Measurements from ENCODE around the gene EML6.

Gene EML6

DNA sequence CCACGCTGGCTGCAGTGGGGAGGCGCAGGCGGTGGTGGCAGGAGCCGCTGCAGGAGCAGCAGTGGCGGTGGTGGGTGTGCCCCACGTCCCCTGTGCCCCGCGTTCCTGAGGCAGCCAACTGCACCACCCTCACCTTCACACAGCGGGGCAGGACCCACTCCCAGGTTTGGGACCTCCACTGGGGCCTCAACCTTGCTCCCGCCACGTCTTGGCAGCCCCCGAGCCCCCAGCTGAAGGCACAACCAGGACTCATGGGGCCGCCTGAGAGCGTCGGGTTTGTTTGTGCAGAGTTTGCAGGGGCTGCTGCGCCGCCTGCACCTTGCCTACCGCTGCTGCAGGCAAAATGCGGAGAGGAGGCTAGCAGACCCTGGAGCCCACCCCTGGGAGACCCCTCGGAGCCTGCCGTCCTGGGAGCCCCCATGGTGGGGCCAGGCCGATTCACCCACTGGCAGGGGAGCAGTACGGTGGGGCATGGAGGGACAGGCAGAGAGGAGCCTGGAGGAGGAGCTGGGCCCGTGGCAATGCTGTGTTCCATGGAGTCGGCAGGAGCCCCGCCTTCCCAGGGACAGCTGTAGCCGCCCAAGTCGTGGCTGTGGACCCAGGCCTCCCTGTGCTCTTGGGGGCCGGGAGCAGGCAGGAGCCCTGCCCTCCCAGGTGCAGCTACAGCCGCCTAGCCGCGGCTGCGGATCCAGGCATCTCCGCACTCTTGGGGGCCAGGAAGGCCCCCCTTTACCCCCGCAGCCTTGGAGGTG is 14.7 kb upstream of the EML6 start:
- DNase-seq = peak in 1 of 2 donors; percentile 17

DNA sequence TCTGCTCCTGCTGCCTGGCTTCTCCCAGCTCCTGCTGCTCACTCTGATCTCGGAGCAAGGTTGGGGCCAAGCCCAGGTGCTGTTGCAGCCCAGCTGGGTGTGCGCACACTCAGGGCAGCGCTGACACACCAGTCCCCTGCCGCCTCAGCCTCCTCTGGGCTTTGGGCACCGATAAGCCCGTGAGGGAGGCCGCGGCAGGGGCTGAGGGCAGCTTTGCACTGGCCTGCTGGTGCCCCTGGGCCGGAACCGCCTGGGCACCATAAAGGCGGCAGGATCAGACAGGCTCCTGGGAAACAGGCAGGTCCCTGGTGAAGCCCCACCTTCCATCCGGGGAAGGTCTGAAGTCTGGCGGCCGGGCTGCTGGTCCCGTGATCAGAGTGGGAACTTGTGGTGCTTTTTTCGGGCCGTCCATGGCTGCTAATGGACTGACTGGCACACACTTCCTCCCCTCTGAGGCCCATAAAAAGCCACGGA is 14.1 kb upstream of the EML6 start:
- DNase-seq = no peak

DNA sequence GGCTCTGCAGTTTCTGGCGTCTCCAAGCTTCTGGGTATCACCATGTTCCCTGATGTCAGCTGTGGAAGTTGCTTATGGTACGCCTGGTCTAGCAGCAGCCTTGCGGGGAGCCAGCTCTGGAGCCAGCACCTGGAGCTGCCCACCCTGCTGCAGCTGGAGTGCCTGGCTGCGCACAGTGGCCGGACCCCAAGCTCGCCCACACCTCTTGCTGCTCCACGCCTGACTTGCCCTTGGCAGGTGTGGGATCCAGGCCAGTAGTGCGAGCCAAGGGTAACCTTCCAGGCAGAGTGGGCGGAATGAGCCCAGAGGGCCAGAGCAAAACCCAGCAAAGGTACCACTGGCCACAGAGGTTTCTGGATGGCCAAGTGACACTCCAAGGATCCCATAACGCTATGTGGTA is 13.2 kb upstream of the EML6 start:
- no peak for DNase-seq

DNA sequence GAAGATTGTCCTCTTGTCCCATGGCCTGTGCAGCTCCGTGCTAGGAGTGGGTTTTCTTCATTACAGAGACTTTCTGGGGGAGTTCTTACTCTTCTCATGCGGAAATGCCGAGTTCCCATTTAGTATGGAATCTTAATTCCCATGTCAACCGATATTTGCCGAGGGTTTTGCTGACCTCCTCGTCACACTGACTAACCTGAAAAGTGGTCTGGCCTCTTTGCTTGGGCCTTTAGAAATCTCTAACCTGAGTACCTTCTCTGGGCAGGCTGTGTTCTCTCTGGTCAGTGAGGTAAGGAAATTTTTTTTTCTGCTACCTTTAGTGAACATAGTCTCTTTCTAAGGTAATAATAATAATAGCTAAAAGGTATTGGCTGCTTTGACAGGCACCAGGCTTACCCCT is 10.9 kb upstream of the EML6 start:
- no peak for DNase-seq

DNA sequence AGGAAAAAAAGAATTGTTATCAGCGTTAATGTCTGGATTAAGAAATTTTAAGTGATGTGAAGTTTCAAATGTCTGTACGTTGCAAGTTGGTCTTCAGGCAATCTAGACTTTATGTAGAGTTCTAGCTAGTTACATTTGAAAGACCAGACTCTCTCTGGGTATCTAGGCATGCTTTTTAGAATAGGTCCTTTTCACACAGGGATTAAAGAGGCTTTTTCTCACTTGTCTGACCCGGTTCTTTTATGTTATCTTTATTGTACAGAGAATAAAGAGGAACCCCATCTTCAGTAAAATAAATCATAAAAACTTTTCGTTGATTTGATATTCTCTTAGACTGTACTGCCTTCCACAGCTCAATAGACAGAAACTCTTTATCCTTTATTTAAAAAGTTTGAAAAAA is 8.5 kb upstream of the EML6 start:
- DNase-seq = no peak

DNA sequence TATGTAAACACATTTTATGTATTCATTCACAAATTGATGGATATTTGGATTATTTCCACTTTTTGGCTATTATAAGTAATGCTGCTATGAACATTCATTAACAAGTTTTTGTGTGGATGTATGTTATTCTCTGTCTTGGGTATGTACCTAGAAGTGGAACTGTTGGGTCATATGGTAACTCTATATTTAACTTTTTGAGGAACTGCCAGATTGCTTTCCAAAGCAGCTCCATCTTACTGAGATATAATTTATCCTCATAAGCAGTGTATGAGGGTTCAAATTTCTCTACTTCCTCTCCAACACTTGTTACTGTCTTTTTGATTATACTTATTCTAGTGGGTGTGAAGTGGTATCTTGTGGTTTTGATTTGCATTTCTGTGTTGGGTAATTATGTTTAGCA is 7.1 kb upstream of the EML6 start:
- no peak for DNase-seq

DNA sequence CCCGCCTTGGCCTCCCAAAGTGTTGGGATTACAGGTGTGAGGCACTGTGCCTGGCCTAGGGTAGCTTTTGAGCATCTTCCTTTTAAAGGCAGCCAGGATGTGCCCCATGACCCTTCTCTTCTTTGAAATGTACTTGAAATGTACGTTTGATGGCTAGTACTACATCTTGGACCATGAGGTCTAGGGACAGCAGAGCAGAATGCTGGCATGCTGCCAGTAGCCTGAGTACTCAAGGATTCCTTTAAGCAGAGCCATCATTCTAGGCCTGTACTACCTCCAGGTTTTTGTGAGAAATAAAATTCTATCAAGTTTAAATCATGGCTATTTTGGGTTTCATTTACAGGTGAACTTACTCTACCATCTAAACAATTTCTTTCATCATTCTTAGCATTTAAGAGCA is 2.9 kb upstream of the EML6 start:
- DNase-seq = no peak

DNA sequence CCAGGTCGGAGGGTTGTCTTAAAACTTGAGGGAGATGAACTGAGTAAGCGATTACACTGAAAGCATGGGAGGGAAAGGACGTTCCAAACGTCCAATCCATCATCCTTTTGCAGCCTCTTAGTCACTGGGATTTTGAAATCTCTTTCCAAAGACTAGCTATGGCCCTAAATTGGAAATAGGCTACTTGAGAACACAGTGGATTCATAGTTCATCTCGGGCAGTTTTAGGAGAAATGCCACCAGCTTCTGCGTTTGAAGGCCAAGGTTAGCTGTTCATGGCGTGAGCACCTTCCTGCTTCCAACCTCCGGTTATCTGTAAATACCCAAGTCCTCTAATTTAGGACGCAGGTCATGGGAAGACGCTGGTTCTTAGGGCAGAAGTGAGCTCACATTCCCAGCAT is 821 bp upstream of the EML6 start:
- DNase-seq = no peak

DNA sequence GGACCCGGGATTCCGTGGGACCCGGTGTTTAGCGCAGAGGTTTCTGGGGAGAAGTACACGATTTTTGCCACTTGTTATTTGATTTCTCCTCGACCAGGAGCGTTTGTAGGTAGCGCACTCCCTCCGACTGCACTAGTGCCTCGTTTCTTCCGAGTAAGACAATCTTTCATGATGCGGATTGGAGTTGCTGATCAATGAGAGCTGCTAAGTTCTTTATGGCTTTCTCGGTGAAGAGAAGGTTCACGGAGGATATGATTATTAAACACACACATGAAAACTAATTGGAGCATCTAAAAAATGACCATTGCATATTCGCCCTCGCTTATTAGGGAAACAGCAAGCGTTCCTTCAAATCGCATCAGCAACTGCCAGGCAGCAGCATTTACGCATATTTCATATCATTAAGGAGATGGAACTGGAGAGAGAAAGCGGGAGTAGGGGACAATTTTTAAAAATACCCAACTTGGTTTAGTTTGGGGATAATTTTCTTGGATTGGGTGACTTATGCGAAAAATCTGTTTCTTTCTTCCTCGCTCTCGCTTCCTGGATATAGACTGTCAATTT is 616 bp downstream of the EML6 start:
- no peak for DNase-seq

DNA sequence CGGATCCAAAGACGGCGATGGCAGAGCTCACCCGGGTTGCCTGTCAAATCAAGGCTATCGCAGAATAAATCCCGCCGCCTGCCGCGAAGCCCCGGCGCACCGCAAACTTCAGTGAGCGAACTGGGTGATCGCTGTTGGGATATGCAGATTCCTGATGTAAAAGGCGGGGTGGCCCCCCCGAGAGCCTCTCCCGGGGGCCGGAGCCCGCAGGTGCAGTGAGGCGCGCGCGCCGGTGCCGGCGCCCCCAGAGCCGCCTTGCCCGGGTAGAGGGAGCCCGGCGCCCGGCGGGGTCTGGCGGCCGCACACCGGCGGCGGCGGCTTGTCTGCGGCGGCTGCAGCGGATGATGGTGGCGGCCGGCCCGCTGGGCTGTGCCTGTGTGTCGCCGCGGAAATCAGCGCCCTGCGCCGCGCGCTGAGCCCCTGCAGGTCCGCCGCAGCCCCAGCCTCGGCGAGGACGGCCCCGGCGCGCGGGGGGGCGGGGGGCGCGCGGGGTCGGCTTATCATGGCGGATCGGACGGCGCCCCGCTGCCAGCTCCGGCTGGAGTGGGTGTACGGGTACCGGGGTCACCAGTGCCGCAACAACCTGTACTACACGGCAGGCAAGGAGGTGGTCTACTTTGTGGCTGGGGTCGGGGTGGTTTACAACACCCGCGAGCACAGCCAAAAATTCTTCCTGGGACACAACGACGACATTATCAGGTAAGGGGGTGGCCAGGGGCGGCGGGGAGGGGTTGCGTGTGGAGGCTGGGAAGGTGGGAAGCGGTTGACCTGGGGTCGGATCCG is 1.3 kb downstream of the EML6 start:
- DNase-seq = peak in 1 of 2 donors; percentile 31

DNA sequence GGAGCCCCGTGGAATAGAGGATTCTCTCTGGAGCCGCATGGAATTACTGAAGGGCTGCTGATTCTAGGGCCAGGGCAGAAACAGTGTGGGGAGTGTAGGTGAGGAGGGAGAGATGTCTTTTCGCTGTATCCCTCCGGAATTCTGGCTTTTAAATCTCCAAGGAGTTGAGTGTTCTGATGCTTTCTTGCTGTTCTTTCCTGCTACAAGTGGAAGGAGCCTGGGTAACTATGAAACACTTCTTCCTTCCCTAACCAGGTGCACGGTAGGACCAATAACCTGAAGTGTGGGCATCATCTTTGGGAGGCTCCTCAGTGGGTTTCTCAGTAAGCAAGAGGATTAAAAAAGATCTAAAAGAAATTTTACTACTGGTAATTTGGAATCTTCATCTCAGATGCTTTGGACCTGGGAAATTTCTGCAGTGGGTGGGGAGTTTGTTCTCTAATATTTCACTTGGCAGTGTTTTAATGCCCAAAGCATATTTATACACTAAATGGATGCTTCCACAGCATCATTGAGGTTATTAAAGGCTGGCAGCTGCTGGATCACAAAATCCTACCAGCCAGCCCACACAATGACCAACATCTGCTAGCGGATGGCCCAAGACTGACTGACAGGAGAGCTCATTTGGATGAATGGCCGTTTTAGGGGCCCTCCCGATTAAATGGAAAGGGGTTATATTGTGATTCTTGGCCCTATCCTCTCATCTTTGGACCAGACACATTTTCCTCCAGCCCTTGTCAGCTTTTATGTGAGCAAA is 2.1 kb downstream of the EML6 start:
- DNase-seq = no peak

DNA sequence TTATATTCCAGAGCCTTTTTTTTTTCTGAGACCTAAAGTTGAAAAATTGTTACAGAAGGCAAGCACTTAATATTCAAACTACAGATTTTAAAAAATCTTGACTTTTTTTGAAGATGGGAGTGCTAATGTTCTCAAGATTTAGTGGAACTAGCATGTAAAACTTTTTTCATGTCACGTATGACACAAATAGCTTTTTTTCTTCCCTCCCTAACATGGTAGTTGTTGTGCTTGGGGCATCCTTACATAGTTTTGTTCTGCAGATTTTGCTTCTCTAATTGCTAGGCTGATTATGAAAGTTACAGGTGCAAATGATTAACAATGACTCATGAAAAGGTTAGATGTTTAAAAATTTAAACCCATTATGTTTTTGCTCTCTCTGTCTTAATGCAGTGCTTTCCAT is 3.0 kb downstream of the EML6 start:
- DNase-seq = no peak

DNA sequence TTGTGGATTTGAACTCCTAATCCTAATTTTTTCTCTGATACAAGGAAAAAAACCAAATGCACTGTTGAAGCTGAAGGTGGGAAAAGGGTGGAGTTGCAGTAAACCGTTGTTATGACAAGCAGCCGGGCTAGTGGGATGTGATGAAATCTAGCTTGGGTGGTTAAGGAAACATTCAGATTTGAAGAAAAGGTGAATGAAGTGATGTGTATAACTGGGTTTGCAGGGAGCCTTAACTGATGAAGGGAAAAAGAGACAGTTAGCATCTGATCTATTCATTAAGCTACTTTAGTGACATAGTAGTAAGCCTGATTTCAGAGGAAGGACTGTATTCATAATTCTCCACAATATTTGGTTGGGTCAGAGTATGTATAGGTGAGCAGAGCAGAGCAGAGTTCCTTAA is 3.5 kb downstream of the EML6 start:
- DNase-seq = no peak

DNA sequence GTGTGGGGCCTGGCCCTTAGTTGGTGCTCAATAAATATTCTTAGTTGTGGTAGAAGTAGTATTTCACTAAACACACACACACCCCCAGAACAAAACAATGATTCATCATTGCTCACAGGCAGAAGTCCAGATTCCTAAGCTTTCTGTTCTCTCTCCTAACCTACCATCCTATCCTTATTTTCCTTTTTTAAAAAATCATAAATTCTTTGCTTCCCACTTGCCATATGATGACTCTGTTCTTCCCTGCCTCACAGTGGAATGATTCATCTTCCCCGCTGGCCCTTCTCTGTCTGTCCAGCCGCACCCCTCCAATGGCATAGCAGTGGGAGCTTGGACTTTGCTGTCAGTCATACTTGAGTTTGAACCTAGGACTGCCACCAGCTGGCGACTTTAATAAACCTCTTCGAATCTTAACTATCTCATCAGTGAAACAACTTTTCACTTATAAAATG is 5.2 kb downstream of the EML6 start:
- peak in 1 of 2 donors; percentile 19 for DNase-seq

DNA sequence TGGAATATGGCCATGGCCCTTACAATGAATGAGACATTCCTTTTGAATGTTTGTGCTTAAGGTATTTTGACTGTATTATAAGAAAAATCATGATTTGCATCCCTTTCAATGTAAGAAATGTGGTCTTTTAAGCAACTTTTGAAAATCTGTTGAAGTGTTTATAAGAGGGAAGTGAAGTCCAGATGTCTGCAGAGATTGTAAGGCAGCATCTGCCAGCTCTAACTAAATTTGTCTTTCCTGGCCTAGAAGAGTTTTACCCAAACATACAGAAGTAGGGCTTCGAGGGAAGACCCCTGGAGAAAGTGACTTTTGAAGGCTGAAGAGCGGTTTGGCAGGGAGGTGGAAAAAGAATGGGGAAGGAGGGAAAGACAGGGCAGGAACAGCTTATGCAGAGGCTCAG is 12.2 kb downstream of the EML6 start:
- DNase-seq = no peak

DNA sequence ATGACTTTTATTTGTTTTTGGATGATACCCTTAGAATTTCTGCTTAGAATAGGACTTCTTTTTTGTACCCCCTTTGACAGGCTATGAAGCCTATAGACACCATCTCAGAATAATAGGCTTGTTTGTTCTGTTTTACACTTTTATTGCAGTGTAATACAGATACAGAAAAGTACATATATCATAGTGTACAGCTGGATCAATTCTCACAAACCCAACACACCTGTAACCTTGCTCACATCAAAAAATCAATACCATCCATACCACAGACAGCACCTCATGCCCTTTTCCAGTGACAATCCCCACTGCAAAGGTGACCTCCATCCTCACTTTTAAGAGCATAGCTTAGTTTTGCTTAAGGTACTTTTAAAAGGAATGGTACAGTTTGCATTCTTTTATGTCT is 14.8 kb downstream of the EML6 start:
- DNase-seq = no peak

DNA sequence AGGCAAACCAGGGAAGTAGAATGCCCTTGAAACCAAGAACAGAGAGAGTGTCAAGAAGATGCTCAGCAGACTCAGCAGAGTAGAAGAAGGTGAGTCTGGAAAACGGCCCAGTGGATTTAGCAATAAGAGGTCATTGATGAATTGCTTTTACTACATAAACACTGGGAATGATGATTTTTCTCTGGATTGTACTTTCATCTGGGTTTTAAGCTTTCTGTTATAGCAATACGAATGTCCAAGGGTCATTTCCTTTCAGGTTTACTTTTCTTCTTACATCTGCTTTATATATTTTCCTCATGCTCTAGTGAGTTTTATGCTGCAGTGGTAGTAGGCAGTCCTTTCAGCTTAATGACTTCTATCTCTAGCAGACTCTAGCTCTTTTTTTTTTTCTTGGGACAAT is 16.9 kb downstream of the EML6 start:
- no peak for DNase-seq

DNA sequence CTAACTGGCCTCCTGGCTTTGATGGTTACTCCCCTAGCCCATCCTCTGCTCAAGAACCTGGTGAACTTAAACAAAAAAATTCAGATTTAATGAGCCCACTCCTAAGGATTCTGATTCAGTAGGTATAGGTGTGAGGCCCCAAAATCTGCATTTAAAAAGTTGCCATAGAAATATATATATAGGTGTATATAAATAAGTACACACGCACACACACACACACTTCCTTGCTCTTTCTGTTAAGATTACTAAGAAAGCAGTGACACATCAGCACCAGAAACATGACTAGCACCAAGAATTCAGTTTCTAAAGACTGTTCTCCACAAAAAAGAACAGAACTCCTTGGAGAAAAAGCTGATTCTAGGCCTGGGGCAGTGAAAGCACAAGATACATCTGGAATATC is 17.8 kb downstream of the EML6 start:
- DNase-seq = no peak

DNA sequence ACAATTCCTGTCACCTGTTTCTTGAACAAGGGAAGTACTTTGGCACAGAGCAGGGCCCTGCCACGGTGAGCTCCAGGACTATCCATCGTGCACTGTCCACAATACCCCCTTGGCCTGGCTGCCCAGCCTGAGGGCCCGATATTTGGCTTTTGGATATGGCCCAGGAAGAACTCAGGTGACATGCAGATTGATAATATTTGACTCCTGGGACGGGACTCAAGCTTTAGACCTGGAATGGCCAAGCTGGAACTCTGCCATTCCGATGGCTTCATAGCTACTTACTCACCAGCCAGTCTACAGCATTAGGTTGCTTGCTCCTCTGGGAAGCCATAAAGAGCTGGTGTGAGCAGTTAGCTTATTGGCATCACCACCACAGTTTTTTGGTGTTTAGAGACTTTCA is 26.6 kb downstream of the EML6 start:
- DNase-seq = no peak

DNA sequence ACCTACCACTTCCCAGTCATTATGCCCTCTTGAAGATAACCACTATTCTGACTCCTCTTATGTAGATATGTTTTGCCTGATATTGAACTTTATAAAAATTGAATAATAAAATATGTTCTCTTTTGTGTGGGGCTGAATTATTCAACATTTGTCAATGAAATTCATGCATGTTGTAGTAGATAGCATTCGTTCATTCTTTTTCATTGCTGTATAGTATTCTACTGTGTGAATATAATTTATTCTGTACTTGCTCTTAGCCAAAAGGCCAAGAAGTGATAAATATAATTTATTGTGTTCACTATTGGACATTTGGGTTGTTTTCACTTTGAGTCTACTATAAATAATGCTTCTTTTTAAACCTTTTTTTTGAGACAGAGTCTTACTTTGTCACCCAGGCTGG is 29.0 kb downstream of the EML6 start:
- DNase-seq = no peak

DNA sequence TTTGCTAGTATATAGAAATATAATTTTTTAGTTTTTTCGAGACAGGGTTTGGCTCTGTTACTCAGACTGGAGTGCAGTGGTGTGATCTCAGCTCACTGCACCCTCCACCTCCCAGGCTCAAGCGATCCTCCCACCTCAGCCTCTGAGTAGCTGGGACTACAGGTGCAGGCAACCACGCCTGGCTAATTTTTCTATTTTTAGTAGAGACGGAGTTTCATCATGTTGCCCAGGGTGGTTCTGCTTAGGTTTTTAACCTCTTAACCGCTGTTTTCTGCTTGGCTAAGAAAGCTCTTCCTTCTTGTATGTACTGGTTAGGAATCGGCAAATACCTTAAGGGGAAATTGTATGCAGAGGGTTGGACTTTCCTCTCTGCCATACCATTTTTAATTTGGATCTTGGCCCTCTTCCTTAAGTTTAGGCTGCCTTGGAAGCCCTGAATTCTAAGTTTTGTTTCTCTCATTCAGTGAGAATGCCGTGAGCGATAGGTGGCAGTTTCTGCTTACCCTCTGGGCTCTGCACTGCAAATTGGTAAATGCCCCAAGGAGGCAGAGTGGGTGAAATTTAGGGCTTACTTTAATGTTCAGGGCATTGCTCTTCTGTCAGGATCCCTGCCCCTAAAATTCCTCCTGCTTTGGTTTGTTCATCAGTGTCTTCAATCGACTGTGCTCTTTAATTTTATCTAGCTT is 32.3 kb downstream of the EML6 start:
- no peak for DNase-seq

DNA sequence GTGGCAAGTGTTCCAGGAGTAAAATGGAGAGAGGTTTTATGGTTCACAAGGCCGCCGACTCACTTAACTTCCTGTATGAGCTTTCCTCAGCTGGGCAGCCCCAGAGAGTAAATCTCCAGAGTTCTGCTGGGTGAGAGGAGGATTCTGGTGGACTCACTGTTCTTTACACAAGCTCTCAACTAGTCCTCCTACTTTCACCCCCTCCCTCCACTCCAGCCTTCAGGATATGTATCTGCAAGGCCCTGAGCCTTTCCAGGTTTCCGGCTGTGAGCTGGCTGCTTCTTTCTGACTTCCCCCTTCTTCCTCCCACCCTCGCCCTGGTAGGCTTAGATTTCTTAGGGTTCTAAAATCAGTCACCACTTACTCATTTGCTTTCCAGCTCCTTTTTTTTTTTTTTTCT is 34.0 kb downstream of the EML6 start:
- DNase-seq = no peak

DNA sequence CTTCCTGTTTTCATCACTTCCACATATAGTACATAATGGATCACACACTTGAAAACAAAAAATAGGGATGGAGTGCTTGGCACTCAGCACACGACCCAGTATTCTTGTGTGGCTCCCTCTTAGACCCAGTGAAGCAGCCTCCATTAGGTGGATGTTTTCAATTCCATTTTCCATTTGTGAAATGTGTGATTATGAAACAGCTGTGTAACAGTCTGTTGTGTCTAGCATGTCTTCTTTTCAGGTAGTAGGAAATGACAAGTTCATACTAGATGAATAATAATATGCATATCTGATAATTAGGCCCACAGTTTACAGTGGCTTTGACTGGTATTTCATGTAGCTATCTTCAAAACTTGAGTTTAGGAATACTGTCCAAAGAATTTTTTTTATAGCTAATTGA is 35.5 kb downstream of the EML6 start:
- no peak for DNase-seq

All from hippocampal formation (tissue), 2 donors.